OCI-LY7 (cell line): ENCODE results near the gene ARID5B.

Source experiments
- EZH2phosphoT487 ChIP-seq: fragments of 200-600 bp; sonication (generic); IDR thresholded peaks from 2 replicates; pipeline ENCODE4 v1.6.1; 2018; ENCODE audit warnings: low read depth, borderline replicate concordance, mild to moderate bottlenecking, mixed run types, antibody characterized with exemption, low read length, moderate library complexity, mixed read lengths
- TF ChIP-seq, protein P1 (sequence below): fragments of 200-600 bp; sonication (generic); conservative IDR thresholded peaks from 2 replicates; pipeline ENCODE4 v1.5.1; 2014; ENCODE audit warnings: mild to moderate bottlenecking, antibody characterized with exemption, low read length, moderate library complexity, mixed read lengths

DNA sequence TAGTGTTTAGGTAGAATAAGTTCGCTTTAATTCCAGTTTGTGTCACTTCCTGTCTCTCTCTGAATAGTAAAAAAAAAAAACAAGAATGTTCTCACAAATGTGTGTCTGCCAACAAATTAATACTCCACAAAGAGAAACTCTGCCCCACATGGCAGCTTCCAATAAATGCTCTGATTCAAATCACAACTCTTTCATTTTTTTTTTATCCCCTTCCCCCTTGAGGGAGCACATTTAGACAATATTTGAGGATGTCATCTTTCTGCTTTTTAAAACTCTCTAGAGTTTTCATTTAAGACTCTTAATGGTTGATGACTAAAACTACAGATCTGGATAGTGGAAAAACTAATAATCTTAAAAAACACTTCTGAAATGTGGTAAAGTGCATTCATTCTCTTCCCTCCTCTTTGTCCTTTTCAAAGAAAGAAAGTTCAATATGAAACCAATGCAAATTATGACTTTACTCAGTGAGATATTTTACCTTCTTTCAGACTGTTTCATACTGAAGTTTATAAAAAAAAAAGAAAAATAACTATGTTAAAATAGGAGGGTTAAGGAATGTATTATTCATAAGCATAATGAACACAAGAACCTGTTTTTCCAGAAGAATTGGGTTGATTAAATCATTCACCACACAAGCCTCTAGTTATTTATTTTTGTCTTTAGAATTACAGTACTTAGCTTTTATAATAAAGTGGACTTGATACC lies 42.3 kb downstream of the ARID5B start:
- TF ChIP-seq EZH2phosphoT487: no peak
- TF ChIP-seq, protein P1, sequence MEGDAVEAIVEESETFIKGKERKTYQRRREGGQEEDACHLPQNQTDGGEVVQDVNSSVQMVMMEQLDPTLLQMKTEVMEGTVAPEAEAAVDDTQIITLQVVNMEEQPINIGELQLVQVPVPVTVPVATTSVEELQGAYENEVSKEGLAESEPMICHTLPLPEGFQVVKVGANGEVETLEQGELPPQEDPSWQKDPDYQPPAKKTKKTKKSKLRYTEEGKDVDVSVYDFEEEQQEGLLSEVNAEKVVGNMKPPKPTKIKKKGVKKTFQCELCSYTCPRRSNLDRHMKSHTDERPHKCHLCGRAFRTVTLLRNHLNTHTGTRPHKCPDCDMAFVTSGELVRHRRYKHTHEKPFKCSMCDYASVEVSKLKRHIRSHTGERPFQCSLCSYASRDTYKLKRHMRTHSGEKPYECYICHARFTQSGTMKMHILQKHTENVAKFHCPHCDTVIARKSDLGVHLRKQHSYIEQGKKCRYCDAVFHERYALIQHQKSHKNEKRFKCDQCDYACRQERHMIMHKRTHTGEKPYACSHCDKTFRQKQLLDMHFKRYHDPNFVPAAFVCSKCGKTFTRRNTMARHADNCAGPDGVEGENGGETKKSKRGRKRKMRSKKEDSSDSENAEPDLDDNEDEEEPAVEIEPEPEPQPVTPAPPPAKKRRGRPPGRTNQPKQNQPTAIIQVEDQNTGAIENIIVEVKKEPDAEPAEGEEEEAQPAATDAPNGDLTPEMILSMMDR: peak; percentile 69
